Colonic mucosa (tissue), 4 donors: ENCODE measurements around the gene GASK1B. TPM values are rescaled to one million over a fixed set of nuclear protein-coding genes. Genes with fewer than 3 reads are reported as not detected.

Experiments used
- DNase-seq: peaks from one replicate; pipeline ENCODE4 v3.0.0-alpha.2; 2020
- H3K27ac ChIP-seq: fragments of 200-600 bp; one replicate; pipeline ENCODE4 v1.8.0; 2021
- H3K27me3 ChIP-seq: fragments of 200-600 bp; one replicate; pipeline ENCODE4 v1.8.0; 2021
- H3K36me3 ChIP-seq: fragments of 200-600 bp; one replicate; pipeline ENCODE4 v1.8.0; 2021
- H3K4me1 ChIP-seq: fragments of 200-600 bp; one replicate; pipeline ENCODE4 v1.8.0; 2021; ENCODE audit warnings: mild to moderate bottlenecking
- H3K4me3 ChIP-seq: fragments of 200-600 bp; one replicate; pipeline ENCODE4 v1.8.0; 2021
- H3K9ac ChIP-seq, 2 donors: one replicate each; pipeline ENCODE4 v1.7.0; 2013; ENCODE audit warnings: control low read depth in 2 of 2, low read depth in 2 of 2, low read length in 2 of 2
- H3K9me3 ChIP-seq: fragments of 200-600 bp; one replicate; pipeline ENCODE4 v1.8.0; 2021
- intact Hi-C: fragments of 100-400 bp; cut with DNase I; formaldehyde crosslinking; loops from one replicate; pipeline ENCODE4 v1.14.1; 2022
- total RNA-seq, 2 donors: library from RNA; stranded (reverse); fragmentation: NEBNext Ultra II Directional in 1 of 2; extraction: Animal tissue kit (Norgen Biotek cat#: 25700) in 1 of 2; gene quantifications; one replicate each; pipeline ENCODE4 v1.2.1, GENCODE V29; 2021
- TF ChIP-seq, protein P1 (sequence below): fragments of 200-600 bp; IDR thresholded peaks from one replicate; pipeline ENCODE4 v1.8.0; 2022; ENCODE audit warnings: antibody characterized with exemption, mild to moderate bottlenecking
- donor health status: healthy.
- donor health status: DM: no; HTN: no; CAD: no.
- donor health status: DM: no; HTN: no; CAD: no.

The GASK1B gene
- total RNA-seq, 2 donors from 2014 or later, result 13.6 to 18.0 TPM

DNA sequence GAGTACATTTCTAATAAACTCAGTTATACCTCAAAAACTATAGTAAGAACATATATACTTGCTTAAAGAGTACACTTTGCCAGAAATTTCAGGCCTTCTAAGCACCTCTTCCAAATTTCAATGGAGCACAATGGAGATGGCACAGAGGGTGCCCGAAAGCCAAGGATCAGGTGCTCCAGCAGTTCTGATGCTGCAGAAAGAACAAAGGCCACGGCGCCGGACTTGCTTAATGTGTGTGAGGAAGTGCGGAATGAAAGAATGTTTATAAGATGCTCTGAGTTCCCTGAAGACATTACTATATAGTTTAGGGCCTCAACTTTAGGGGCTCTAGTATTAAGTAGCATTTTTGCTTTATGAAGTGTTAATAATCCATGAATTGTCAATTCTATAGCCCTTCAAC, 44.3 kb downstream of the GASK1B start:
- no peak for DNase-seq
- TF ChIP-seq, protein P1, sequence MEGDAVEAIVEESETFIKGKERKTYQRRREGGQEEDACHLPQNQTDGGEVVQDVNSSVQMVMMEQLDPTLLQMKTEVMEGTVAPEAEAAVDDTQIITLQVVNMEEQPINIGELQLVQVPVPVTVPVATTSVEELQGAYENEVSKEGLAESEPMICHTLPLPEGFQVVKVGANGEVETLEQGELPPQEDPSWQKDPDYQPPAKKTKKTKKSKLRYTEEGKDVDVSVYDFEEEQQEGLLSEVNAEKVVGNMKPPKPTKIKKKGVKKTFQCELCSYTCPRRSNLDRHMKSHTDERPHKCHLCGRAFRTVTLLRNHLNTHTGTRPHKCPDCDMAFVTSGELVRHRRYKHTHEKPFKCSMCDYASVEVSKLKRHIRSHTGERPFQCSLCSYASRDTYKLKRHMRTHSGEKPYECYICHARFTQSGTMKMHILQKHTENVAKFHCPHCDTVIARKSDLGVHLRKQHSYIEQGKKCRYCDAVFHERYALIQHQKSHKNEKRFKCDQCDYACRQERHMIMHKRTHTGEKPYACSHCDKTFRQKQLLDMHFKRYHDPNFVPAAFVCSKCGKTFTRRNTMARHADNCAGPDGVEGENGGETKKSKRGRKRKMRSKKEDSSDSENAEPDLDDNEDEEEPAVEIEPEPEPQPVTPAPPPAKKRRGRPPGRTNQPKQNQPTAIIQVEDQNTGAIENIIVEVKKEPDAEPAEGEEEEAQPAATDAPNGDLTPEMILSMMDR, result no peak
- Histone ChIP-seq H3K27me3 (no peaks in the 10 kb centered on the region), H3K4me3 (no peak overlapping the region), H3K4me1 (no peaks in the 10 kb centered on the region), H3K9ac (no peak overlapping the region), H3K9me3 (no peaks in the 10 kb centered on the region), H3K36me3 (no peaks in the 10 kb centered on the region), H3K27ac (no peak overlapping the region)
- intact Hi-C loops, result no loop called here

DNA sequence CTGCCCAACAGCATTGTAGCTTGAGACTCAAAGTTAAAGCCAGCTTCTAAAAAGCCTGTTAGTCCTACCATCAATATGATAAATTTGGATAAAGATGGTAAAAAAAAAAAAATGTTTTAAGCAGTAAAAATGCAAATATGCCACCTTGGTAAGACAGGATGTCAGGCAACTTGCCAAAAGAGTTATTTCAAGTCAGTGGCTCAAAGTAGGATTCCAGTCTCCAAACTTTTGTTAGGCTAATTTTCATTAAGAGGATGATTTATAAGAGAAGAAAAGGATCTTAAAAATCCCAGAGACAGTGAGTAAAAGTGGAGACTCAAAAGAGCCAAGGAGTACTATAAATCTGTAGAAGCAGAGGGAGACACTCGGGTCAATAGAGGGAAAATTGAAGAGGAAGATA, 47.5 kb downstream of the GASK1B start:
- Histone ChIP-seq H3K27me3 (no peaks in the 10 kb centered on the region), H3K9ac (no peak overlapping the region), H3K36me3 (no peaks in the 10 kb centered on the region), H3K27ac (no peak overlapping the region), H3K9me3 (no peaks in the 10 kb centered on the region), H3K4me1 (no peaks in the 10 kb centered on the region), H3K4me3 (no peak overlapping the region)
- TF ChIP-seq, protein P1, result no peak
- no peak for DNase-seq
- intact Hi-C loops, result no loop called here

Other genes starting within 250 kb of the GASK1B start
- gene TMEM144, start 37.5 kb upstream of the GASK1B start, total RNA-seq, result 10 to 100 TPM; 18.3 to 28.6 TPM